ENCODE measurements around the gene AKAP6.
"Not testable (repeated sequence)": the region's sequence is repeated elsewhere in the genome, so short reads cannot be mapped to it uniquely, and the experiment has no call there.

AKAP6 gene

GRCh38 chr14:32770422-32770821 lies 441.3 kb downstream of the AKAP6 start:
- no peak for DNase-seq
- intact Hi-C loops (cut with DNase I), result no loop called here

DNA sequence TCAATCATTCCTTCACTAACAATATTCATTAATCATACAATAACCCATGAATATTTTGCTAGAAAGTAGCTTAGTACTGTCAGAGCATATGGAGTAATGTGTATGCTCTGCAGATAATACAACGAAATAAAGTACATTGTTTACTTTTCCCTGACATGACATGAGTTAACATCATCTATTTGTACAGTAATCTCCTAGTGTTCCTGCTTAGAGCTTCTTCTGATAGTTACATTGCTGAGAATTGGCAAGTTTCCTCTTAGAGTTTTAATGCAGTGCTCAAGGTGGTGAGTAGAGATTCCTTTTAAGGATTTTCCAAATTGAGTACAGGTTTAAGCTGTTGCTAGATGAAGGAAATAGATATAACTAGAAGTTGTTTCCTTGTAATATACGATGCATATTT lies 445.1 kb downstream of the AKAP6 start:
- no peak for DNase-seq
- intact Hi-C loops (cut with DNase I), result no loop called here

GRCh38 chr14:32779840-32780239 lies 450.7 kb downstream of the AKAP6 start:
- intact Hi-C loops (cut with DNase I), result no loop called here
- DNase-seq, result no peak

GRCh38 chr14:32784405-32784804 lies 455.3 kb downstream of the AKAP6 start:
- no peak for DNase-seq
- intact Hi-C loops (cut with DNase I), result no loop called here

- intact Hi-C loops (cut with DNase I), result no loop called here
- no peak for DNase-seq
Observed at GRCh38 chr14:32785585-32785984, 456.5 kb downstream of the AKAP6 start.

GRCh38 chr14:32786886-32787285 lies 457.8 kb downstream of the AKAP6 start:
- no peak for DNase-seq
- intact Hi-C loops (cut with DNase I), result no loop called here

GRCh38 chr14:32793033-32793432 lies 463.9 kb downstream of the AKAP6 start:
- intact Hi-C loops (cut with DNase I), result loop anchor here (10.0 kb wide), 1 partner anchor 48 kb away; no protein-coding TSS in a partner anchor
- not testable (repeated sequence) for DNase-seq

GRCh38 chr14:32800320-32800719 lies 471.2 kb downstream of the AKAP6 start:
- no peak for DNase-seq
- intact Hi-C loops (cut with DNase I), result no loop called here

DNA sequence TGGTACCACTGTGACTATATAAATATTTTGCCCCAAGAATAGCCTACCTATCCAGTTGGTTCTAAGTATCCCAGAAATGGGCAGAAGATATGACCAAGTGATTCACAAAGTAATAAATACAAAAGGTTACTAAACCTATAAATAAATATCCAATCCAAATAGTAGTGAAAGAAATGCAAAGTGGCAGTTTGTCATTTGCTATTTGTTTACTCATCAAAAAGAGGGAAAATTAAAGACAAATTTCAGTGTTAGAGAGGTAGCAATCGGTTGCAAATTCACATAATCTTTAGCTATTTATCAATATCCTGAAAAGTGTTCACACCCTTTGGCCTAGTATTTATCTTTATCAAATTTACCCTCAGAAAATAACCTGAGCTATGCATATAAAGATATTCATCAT lies 473.2 kb downstream of the AKAP6 start:
- no peak for DNase-seq
- intact Hi-C loops (cut with DNase I), result no loop called here

- intact Hi-C loops (cut with DNase I), result no loop called here
- no peak for DNase-seq
Observed at GRCh38 chr14:32805979-32806378, 476.9 kb downstream of the AKAP6 start.

- peak in 29 of 42 donors; percentile 11 to 83 (median 51) for DNase-seq
- intact Hi-C loops (cut with DNase I), result no loop called here
Observed at GRCh38 chr14:32808644-32809043, 479.5 kb downstream of the AKAP6 start.

- intact Hi-C loops (cut with DNase I), result no loop called here
- no peak for DNase-seq
Observed at GRCh38 chr14:32809255-32809654, 480.2 kb downstream of the AKAP6 start.

DNA sequence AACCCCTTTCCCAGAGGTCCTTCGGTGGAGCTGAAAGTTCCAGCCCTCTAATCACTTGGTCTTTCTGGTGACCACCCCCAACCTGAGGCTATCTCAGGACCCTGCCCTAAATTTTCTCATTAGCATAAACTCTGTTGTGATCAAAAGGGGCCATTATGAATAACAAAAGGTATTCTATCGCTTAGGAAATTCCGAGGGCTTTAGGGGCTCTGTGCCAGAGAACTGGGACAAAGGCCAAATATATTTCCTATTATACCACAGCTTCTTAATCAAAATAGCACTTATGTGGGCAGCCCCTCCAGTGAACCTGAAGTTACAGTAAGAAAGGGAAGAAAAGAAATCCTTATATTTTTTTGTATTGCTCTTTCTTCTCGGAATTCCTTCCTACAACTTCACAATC lies 484.3 kb downstream of the AKAP6 start:
- no peak for DNase-seq
- intact Hi-C loops (cut with DNase I), result no loop called here

DNA sequence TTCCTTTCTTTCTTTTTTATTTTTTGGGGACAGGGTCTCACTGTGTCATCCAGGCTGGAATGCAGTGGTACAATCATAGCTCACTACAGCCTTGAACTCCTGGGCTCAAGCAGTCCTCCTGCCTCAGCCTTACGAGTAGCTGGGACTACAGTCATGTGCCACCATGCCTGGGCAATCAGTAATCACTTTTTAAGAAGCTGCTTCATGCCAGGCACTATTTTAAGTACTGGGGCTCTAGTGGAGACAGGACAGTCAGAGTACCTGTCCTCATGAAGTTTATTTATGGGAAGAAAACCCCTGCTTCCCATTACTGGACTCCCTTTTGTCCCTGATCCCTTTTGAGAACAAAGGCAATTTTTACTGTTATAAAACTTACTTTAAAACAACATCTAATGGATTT lies 485.6 kb downstream of the AKAP6 start:
- no peak for DNase-seq
- intact Hi-C loops (cut with DNase I), result no loop called here

DNA sequence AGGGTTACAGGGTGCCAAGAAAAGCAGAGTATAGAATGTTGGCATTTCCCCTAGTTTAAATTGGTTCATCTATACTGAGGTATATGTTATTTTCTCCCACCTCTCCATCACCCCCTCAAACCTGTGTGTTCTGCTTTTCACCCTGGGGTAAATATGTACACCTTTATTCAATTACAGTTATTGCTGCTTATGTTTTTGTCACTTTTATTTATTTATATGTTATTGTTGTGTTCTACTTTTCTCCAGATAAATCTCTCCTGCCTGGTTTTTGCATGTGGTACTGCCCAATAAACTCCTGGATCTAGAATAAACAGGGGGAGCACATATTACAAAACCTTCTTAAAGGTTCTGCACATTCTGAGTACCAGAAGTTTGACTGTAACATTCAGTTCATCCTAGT lies 487.5 kb downstream of the AKAP6 start:
- intact Hi-C loops (cut with DNase I), result no loop called here
- DNase-seq, result no peak

GRCh38 chr14:32817780-32818179 lies 488.7 kb downstream of the AKAP6 start:
- intact Hi-C loops (cut with DNase I), result no loop called here

GRCh38 chr14:32818581-32818980 lies 489.5 kb downstream of the AKAP6 start:
- DNase-seq, result peak in 1 of 42 donors; percentile 30
- intact Hi-C loops (cut with DNase I), result no loop called here

More at GRCh38 chr14:32817780-32818179, 488.7 kb downstream of the AKAP6 start:
- no peak for DNase-seq

DNA sequence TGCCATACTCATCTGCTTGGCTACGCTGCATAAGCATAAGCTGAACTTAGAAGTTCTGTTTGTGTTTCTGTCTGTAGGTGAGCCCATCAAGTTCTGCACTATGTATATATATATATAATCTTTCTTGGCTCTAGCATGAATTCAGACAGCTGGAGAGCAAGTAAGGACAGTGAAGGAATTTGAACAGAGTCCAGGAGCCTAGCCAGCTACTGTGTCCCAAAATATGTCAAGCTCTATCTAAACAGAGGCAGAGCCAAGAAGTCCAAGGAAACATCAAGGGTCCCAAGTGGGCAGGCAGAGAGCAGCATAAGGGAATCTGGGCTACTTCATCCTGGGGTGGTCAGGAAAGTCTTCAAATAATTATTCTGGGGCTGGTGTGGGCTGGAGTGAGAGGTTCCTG lies 491.1 kb downstream of the AKAP6 start:
- intact Hi-C loops (cut with DNase I), result loop anchor here (5.0 to 10.0 kb wide), 2 partner anchors 98 to 245 kb away; no protein-coding TSS in a partner anchor

DNA sequence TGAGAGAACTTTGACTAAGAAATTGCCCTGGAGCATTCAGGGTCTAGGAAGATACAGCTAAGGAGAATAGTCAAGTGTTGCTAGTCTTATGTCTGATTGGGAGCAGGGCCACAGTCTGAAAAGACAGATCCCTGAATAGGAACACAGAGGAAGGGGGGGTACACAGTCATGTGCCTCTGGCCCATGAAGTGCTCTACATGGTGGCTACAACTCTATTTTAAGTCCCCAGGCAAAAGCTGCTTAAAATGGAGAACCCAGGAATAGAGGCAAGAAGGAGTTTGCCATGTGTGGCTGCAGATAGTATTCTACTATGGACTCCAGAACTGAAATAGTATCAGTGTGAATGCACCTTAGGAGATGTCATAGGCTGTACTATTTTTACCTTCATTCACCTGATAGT lies 491.6 kb downstream of the AKAP6 start:
- no peak for DNase-seq
- intact Hi-C loops (cut with DNase I), result loop anchor here (5.0 to 10.0 kb wide), 2 partner anchors 98 to 246 kb away; no protein-coding TSS in a partner anchor

More for the DNA sequence above, 491.1 kb downstream of the AKAP6 start:
- no peak for DNase-seq

- intact Hi-C loops (cut with DNase I), result loop anchor here (5.0 to 10.0 kb wide), 2 partner anchors 100 to 247 kb away; no protein-coding TSS in a partner anchor
- DNase-seq, result no peak
Observed at GRCh38 chr14:32821964-32822653, 493.0 kb downstream of the AKAP6 start.

GRCh38 chr14:32823706-32824105 lies 494.6 kb downstream of the AKAP6 start:
- intact Hi-C loops (cut with DNase I), result loop anchor here (5.0 to 10.0 kb wide), 2 partner anchors 101 to 249 kb away; no protein-coding TSS in a partner anchor
- DNase-seq, result no peak

All from head of caudate nucleus (tissue), 42 donors.